Measurements from ENCODE around the gene RAP1GAP2. TPM values are rescaled to one million over a fixed set of nuclear protein-coding genes. Genes with fewer than 3 reads are reported as not detected.
"Not testable (repeated sequence)": the region's sequence is repeated elsewhere in the genome, so short reads cannot be mapped to it uniquely, and the experiment has no call there.

RAP1GAP2 gene
- total RNA-seq, 1 donor from 2014 or later, result 19.7 TPM

- intact Hi-C loops (cut with micrococcal nuclease), result no loop called here
Measured at GRCh38 chr17:2964370-2964769, 168.1 kb downstream of the RAP1GAP2 start.

GRCh38 chr17:2964831-2965230, 168.6 kb downstream of the RAP1GAP2 start:
- intact Hi-C loops (cut with micrococcal nuclease), result no loop called here

- intact Hi-C loops (cut with micrococcal nuclease), result no loop called here
Measured at GRCh38 chr17:2965621-2966595, 169.7 kb downstream of the RAP1GAP2 start.

- intact Hi-C loops (cut with micrococcal nuclease), result no loop called here
Measured at GRCh38 chr17:2967515-2967914, 171.3 kb downstream of the RAP1GAP2 start.

- intact Hi-C loops (cut with micrococcal nuclease), result no loop called here
Measured at GRCh38 chr17:2971851-2972250, 175.6 kb downstream of the RAP1GAP2 start.

DNA sequence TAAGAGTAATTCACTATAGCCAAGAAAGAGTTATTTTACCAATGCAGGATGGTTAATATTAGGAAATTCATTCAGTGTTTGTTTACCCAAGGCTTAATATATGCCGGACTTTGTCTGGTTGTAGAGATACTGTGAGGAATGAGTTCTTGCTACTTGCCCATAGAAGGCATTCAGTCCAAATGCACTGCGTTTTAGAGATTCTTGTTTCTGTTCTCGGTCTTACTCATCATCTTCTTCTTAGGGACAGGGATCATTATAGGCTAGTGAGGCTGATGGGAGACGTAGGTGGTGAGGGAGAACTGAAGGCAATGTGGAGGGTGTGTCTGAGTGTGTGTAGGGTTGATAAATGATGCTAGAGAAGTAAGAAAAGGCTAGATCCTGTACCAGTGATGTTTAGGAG, 176.5 kb downstream of the RAP1GAP2 start:
- intact Hi-C loops (cut with micrococcal nuclease), result no loop called here

DNA sequence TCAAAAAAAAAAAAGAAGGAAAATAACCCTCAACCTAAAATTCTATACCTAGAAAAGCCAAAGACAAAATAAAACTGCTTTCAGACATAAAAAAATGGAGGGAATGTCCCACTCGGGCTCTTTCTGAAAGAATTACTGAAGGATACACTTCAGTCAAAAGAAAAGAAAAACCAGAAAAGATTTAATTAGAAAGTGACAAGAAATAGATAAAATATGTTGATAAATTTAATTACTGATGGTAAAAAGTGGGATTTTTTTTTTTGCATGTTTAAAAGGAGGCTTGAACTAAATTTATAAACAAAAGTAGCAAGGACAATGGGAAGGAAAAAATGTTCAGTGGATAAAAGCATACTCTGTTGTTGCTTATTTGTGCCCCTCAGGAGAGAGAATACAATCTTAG, 178.1 kb downstream of the RAP1GAP2 start:
- intact Hi-C loops (cut with micrococcal nuclease), result no loop called here

DNA sequence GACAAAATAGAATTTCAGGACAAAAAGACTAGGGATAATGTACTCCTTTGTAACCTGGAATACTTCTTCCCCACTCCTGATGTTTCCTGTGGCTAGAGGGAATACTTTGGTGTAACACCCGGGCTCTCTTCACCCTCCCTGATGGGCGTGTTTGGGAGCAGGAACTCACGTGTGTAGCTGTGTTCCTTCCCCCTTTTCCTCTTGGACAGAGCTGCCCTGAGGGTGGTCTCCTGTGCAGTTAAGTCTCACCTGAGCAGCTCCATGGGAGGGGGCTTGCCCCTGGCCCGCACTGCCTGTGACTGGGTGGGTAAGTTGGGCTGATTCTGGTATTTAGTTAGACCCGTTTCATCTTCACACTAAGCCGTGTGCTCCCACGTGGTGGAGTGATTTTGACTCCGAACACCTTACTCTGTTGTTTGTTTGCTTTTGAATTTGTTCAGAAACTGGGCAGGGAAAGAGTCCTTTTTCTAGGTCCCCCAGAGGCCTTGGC, 179.3 kb downstream of the RAP1GAP2 start:
- intact Hi-C loops (cut with micrococcal nuclease), result no loop called here

GRCh38 chr17:2977157-2977556, 180.9 kb downstream of the RAP1GAP2 start:
- intact Hi-C loops (cut with micrococcal nuclease), result no loop called here

- intact Hi-C loops (cut with micrococcal nuclease), result no loop called here
Measured at GRCh38 chr17:2978116-2978515, 181.9 kb downstream of the RAP1GAP2 start.

DNA sequence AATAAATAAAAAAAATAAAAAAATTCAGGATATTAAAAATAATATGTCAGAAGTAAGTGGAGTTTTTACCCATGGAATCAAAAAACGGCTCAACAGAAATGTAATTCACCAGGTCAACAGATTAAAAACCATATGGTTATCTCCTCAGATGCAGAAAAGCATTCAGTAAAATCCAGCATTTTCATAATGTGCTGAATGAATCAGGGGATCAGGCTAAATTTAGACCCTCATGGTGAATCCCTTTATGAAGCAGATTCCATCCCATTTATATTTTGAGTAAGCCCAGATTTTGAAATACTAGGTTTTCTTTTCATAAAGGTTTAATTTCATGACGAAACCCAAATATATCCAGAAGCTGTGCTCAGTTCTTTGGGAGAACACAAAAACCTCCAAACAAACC, 182.8 kb downstream of the RAP1GAP2 start:
- intact Hi-C loops (cut with micrococcal nuclease), result no loop called here

DNA sequence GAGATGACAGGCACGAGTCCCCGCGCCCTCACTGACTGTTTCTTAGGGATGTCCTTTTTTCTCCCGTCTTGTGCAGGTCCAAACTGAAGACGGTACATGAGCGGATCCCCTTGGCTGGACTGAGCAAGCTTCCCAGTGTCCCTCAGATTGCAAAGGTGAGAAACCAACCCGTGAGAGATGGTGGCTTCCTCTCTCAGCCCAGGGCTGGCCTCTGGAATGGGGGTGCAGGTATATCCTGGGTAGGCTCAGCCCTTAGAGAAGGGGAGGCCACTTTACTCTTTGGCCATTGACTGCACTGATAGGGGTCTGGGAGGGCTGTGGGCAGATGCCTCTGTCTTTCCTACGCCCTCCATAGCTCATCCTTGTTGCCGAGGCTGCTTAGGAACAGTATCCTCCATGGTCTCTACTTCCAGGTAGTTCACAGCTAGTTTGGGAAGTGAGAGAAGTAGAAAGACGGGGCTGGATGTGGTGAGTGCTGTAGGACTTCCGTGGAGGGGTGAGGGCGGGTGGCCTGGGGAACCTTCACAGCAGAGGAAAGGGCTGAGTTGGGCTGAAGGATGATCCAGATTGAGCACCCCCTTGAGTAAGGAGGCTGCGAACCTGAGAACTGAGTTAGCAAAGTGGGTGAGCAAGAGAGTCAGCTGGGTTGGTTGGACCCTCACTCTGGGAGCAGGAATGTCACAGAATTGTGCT, 184.1 kb downstream of the RAP1GAP2 start:
- intact Hi-C loops (cut with micrococcal nuclease), result no loop called here

DNA sequence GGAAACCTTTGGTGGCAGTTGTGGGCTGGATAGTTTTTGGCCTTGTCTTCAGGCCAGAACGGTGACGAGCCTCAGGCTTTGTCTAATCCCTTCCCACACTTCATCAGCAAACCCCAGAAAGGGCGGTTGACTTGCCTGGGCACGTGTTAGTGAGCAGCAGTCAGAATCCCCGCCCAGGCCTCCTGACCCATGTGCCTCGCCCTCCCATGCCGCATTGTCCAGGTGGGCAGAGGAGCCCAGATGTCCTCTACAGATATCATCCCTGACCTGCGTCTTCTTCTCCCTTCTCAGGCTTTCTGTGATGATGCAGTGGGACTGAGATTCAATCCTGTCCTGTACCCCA, 184.6 kb downstream of the RAP1GAP2 start:
- intact Hi-C loops (cut with micrococcal nuclease), result no loop called here

DNA sequence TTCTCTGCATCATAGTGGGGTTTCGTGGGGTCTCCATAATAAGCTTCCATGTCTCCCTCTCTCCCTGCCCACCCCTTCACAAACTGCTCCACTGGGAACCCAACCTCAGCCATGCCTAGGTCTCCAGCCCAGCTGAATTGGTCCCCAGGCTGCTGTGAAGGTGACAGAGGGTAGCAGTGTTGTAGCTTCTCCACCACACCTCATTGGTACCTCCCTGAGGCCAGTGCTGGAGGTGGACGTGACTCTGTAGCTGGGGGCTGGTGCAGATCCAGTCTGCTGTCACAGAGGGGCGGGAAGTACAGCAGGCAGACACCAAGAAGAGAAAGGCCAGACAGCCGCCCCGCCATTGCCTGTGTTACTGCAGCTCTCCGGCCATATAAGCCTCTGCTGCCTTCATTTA, 185.1 kb downstream of the RAP1GAP2 start:
- intact Hi-C loops (cut with micrococcal nuclease), result no loop called here

- intact Hi-C loops (cut with micrococcal nuclease), result no loop called here
Measured at GRCh38 chr17:2982854-2983253, 186.6 kb downstream of the RAP1GAP2 start.

DNA sequence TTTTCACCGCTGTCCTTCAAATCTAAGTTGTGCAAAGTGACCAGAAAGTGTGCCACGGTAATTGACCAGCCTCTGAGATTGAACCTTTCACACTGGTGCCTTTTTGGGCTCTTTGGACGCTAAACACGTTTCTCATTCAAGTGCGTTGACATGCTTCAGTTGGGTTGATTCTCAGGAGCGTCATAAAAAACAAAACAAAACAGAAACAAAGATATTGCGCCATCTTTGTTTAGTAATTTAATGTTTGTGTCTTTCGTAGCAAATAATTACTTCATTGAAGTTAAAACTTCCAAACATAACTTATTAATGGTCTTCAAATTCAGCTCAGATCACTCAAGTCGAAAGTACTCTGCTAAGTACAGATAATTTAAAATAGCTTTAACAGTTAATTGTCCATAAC, 187.0 kb downstream of the RAP1GAP2 start:
- intact Hi-C loops (cut with micrococcal nuclease), result no loop called here

GRCh38 chr17:2985318-2985717, 189.1 kb downstream of the RAP1GAP2 start:
- intact Hi-C loops (cut with micrococcal nuclease), result no loop called here

- intact Hi-C loops (cut with micrococcal nuclease), result no loop called here
Measured at GRCh38 chr17:2986925-2987324, 190.7 kb downstream of the RAP1GAP2 start.

DNA sequence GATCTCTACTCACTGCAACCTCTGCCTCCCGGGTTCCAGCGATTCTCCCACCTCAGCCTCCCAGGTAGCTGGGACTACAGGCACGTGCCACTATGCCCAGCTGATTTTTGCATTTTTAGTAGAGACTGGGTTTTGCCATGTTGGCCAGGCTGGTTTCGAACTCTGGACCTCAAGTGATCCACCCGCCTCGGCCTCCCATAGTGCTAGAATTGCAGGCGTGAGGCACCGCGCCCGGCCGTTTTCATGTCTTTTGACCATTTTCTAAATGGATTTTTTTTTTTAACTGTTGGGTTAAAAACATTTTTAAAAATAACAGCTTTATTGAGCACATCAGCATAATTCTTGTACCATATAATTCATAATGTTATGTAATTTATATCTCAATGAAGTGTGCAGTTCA, 193.2 kb downstream of the RAP1GAP2 start:
- intact Hi-C loops (cut with micrococcal nuclease), result not testable (repeated sequence)

DNA sequence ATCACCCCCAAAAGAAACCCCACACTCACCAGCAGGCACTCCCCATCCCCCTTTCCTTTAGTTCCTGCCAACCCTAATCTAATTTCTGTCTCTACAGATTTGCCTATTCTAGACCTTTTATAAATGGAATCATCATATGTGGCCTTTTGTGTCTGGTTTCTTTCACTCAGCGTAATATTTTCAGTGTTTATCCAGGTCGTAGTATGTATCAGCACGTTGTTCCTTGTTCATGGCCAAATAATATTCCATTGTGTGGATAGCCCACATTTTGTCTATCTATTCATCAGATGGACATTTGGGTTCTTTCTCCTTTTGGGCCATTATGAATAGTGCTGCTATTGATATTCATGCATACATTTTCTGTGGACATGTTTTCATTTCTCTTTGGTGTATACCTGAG, 193.6 kb downstream of the RAP1GAP2 start:
- intact Hi-C loops (cut with micrococcal nuclease), result no loop called here

DNA sequence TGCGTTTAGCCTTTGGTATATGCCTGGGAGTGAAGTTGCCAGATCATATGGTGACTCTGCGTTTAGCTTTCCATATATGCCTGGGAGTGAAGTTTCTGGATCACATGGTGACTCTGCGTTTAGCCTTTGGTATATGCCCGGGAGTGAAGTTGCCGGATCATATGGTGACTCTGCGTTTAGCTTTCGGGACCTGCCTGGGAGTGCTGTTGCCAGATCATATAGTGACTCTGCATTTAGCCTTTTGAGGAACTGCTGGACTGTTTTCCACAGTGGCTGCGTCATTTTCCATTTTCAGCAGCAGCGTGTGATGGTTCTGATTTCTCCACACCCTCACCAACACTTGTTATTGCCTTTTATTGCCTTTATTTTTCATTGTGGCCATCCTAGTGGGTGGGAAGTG, 194.2 kb downstream of the RAP1GAP2 start:
- intact Hi-C loops (cut with micrococcal nuclease), result no loop called here

DNA sequence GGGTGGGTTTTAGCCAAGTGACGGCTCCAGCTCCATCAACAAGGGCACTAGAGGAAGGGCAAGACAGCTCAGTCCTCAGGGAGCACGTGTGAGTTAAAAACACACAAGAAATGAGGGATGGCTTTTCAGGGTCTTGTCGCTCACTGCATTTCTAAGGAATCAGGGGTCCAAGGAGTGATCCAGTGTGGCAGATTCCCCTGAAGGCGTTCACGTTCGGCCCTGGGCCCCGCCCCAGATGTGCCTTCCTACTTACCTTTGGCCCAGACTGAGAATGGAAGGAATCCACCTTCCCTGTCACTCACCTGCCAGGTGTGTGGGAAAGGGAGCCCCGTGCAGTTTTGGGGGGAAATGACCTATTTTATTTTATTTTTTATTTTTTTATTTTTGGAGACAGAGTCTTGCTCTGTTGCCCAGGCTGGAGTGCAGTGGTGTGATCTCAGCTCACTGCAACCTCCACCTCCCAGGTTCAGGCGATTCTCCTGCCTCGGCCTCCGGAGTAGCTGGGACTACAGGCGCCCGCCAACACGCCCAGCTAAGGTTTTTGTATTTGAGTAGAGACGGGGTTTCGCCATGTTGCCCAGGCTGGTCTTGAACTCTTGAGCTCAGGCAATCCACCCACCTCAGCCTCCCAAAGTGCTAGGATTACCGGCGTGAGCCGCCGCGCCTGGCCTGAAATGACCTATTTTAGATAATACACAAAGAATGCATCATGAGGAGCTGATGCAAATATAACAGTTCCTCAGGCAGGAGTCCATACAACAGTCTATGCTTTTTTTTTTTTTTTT, 195.3 kb downstream of the RAP1GAP2 start:
- intact Hi-C loops (cut with micrococcal nuclease), result not testable (repeated sequence)

Data from T-helper 1 cell treated with Interleukin-12 subunit alpha and Interleukin-12 subunit beta and Interleukin-4 antibody, amounts not matched to agents 30 ng/mL and 1 ng/mL, for 36 hours (primary cell).